Mucosa of descending colon (tissue), 3 donors: ENCODE measurements around the gene SRP9. TPM values are rescaled to one million over a fixed set of nuclear protein-coding genes. Genes with fewer than 3 reads are reported as not detected.

Experiments used
- total RNA-seq, 3 donors: library from RNA; stranded (reverse); fragmentation: NEBNext Ultra II Directional in 2 of 3; extraction: Animal tissue kit (Norgen Biotek cat#: 25700) in 2 of 3; gene quantifications; one replicate each; pipeline versions ENCODE4 v1.2.1 to v1.2.4, GENCODE V29; 2021 to 2023
- donor health status: DM: no; HTN: no; CAD: no; lungs with moderate emphysema.
- donor health status: DM: no; HTN: no; CAD: no.
- donor health status: DM: no; HTN: yes; CAD: no.

Gene SRP9
- total RNA-seq, 3 donors from 2014 or later: 168 to 208 (median 187) TPM

Other genes starting within 250 kb of the SRP9 start
- gene ENAH, start 124.7 kb upstream of the SRP9 start, total RNA-seq: 100 to 1,000 TPM in 1 of 3 donors, 10 to 100 TPM in 2; 17.6 to 130 (median 41.3) TPM
- gene EPHX1, start 32.3 kb downstream of the SRP9 start, total RNA-seq: 10 to 100 TPM; 48.8 to 86.3 (median 68.0) TPM
- gene TMEM63A, start 104.6 kb downstream of the SRP9 start, total RNA-seq: 100 to 1,000 TPM; 115 to 192 (median 147) TPM
- 100 to 1,000 TPM in 1 of 3 donors, 10 to 100 TPM in 2; 27.3 to 199 (median 60.3) TPM for gene LEFTY1, start 111.3 kb downstream of the SRP9 start, total RNA-seq
- gene PYCR2, start 146.4 kb downstream of the SRP9 start, total RNA-seq: 10 to 100 TPM; 33.0 to 43.6 (median 38.3) TPM
- under 1 TPM; 0.32 to 0.77 (median 0.35) TPM for gene LEFTY2, start 163.4 kb downstream of the SRP9 start, total RNA-seq
- gene SDE2, start 221.5 kb downstream of the SRP9 start, total RNA-seq: 10 to 100 TPM; 14.1 to 21.0 (median 15.0) TPM